Caco-2 (cell line): ENCODE data around the gene PTCD3. TPM values are rescaled to one million over a fixed set of nuclear protein-coding genes. Genes with fewer than 3 reads are reported as not detected.
A peak's percentile ranks its signal among the peaks of the same experiment; 100 is the strongest.

ENCODE experiments used
- BruUV-seq: library from RNA; stranded (reverse); fragments of 400-500 nt; replicated peaks from 2 replicates; lab custom pipeline; 2021; lab: Mats Ljungman, UMichigan
- CTCF ChIA-PET: fragments of 300-600 bp; sonication (Branson Sonifier 250); formaldehyde crosslinking; loops from one replicate; lab custom pipeline; 2022; ENCODE audit warnings: antibody characterized with exemption; lab: Charles Lee
- POLR2A ChIA-PET: fragments of 300-600 bp; sonication (Branson Sonifier 250); formaldehyde crosslinking; loops from one replicate; lab custom pipeline; 2022; ENCODE audit warnings: antibody characterized with exemption; lab: Charles Lee
- DNase-seq, 2 experiments: peaks; one replicate each; pipeline versions ENCODE4 v3.0.0 to v3.0.0-alpha.2; 2020 to 2022
- H3K27me3 ChIP-seq: replicated peaks from 2 replicates; pipeline ENCODE4 v1.6.0; 2011; ENCODE audit warnings: low read length; ENCODE audit not compliant: control insufficient read depth, insufficient read depth
- H3K36me3 ChIP-seq: 2 replicates; pipeline ENCODE4 v1.5.1; 2011; ENCODE audit warnings: low read length; ENCODE audit not compliant: control insufficient read depth, insufficient read depth
- H3K4me1 ChIP-seq: fragments of 250-450 bp; sonication (Bioruptor Pico); 2 replicates; pipeline ENCODE4 v1.5.1; 2020; ENCODE audit warnings: mild to moderate bottlenecking
- H3K4me3 ChIP-seq: 2 replicates; pipeline ENCODE4 v1.5.1; 2011; ENCODE audit warnings: low read depth, mild to moderate bottlenecking, control low read depth, low read length
- H3K9me3 ChIP-seq: fragments of 250-450 bp; sonication (Bioruptor Pico); 2 replicates; pipeline ENCODE4 v1.5.1; 2020; ENCODE audit warnings: mild to moderate bottlenecking, moderate library complexity
- H3K27ac Mint-ChIP-seq: one replicate; pipeline ENCODE4 v1.8.0; 2022; ENCODE audit warnings: mixed read lengths; ENCODE audit not compliant: unreplicated experiment
- H3K27me3 Mint-ChIP-seq: one replicate; pipeline ENCODE4 v1.8.0; 2022; ENCODE audit warnings: mixed read lengths; ENCODE audit not compliant: insufficient read depth, unreplicated experiment
- H3K36me3 Mint-ChIP-seq: one replicate; pipeline ENCODE4 v1.8.0; 2022; ENCODE audit warnings: mild to moderate bottlenecking, mixed read lengths; ENCODE audit not compliant: insufficient read depth, unreplicated experiment
- H3K4me1 Mint-ChIP-seq: one replicate; pipeline ENCODE4 v1.8.0; 2022; ENCODE audit warnings: low read depth, mixed read lengths; ENCODE audit not compliant: unreplicated experiment
- H3K4me3 Mint-ChIP-seq: one replicate; pipeline ENCODE4 v1.8.0; 2022; ENCODE audit warnings: mild to moderate bottlenecking, moderate library complexity, mixed read lengths; ENCODE audit not compliant: unreplicated experiment
- H3K9me3 Mint-ChIP-seq: one replicate; pipeline ENCODE4 v1.8.0; 2022; ENCODE audit warnings: mixed read lengths; ENCODE audit not compliant: unreplicated experiment
- CTCF ChIP-seq, 2 experiments: fragments of 200-600 bp in 1 of 2; IDR thresholded peaks; 1 replicate in 1 of 2; 2 replicates in 1 of 2; pipeline versions ENCODE4 v1.5.1 to v1.8.0; 2011 to 2022; ENCODE audit warnings: antibody characterized with exemption in 1 of 2, control low read depth in 1 of 2, inconsistent platforms in 1 of 2, low read depth in 1 of 2, low read length in 1 of 2, mild to moderate bottlenecking in 1 of 2, moderate library complexity in 1 of 2; ENCODE audit not compliant: insufficient read depth in 1 of 2, severe bottlenecking in 1 of 2, unreplicated experiment in 1 of 2
- intact Hi-C: fragments of 100-400 bp; cut with micrococcal nuclease; formaldehyde crosslinking; loops from one replicate; pipeline ENCODE4 v1.10.0; 2022; ENCODE audit not compliant: unreplicated experiment
- total RNA-seq: library from RNA; stranded (reverse); gene quantifications from 2 replicates; pipeline ENCODE4 v1.2.3, GENCODE V29; 2022

Gene PTCD3
- total RNA-seq, 1 experiment from 2014 or later, result 282 TPM

- no peak for TF ChIP-seq CTCF (IDR thresholded peaks at IDR 0.05; ENCODE audit: insufficient read depth in 1 of 2, low read depth in 1 of 2, low read length in 1 of 2, severe bottlenecking in 1 of 2, unreplicated experiment in 1 of 2)
- Histone ChIP-seq H3K36me3 (peaks cover 8% of the 10 kb centered on the region), H3K9me3 (no peaks in the 10 kb centered on the region), H3K4me3 (no peak overlapping the region), H3K4me1 (no peaks in the 10 kb centered on the region; the same call in 1 of the 2 replicates), H3K27me3 (no peaks in the 10 kb centered on the region)
- no peak overlapping the region for H3K4me3 Mint-ChIP-seq
- H3K9me3 Mint-ChIP-seq, result no peaks in the 10 kb centered on the region
- H3K27ac Mint-ChIP-seq, result no peak overlapping the region
- no TSS peak for BruUV-seq
- ChIA-PET POLR2A (no interaction called here), CTCF (interaction anchor here (0.7 kb wide), 1 partner anchor 256 kb away, joined by 3 read pairs; no protein-coding TSS in a partner anchor)
- H3K27me3 Mint-ChIP-seq, result no peaks in the 10 kb centered on the region
- intact Hi-C loops, result no loop called here
- H3K36me3 Mint-ChIP-seq, result peaks cover 89% of the 10 kb centered on the region
- DNase-seq, result no peak
- no peaks in the 10 kb centered on the region for H3K4me1 Mint-ChIP-seq
Observed at GRCh38 chr2:86082756-86083155, 23.3 kb upstream of the PTCD3 start.

DNA sequence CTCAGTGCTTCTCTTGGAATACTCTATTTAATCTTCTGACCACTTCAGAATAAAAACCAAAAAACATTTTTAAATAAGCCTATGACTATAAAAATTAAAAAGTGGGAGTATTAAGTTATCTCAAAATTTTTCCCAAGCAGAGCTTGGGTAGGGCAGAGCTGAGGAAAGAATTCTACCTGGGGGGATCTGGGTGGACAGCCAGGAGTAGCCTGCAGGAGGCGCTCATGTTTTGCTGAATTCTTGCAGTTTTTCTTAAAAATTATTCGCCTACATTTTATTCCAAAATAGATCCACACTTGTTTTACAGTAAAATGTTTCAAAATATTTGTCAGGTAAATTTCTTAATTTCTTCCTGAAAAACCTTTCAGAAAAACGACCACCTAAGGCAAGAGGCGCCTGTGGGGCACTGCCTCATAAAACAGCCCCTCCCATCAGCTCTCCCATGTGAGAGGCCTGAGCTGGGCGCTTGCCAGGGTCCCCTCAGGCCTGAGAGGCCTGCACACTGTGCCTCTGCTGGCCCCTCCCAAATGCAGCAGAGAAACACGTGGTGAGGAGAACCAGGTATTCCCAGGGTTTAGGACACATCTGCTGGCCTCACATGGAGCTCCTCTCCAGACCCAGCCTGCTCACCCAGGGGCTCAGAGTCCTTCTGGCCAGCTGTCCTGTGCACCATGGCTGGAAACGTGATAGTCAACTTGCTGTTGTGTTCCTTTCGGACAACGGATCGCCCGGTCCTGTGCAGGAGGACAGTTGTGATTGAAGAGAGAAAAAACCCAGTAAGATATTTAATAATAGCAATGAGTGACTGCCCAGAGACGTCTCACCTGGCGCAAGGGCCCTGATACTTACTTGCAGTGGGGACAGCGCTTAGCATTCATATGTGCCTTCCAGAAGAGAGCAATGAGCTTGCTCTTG lies 17.8 kb upstream of the PTCD3 start:
- Mint-ChIP-seq H3K36me3 (peaks cover 80% of the 10 kb centered on the region), H3K27me3 (no peaks in the 10 kb centered on the region), H3K4me3 (no peak overlapping the region), H3K4me1 (no peaks in the 10 kb centered on the region), H3K9me3 (no peaks in the 10 kb centered on the region), H3K27ac (no peak overlapping the region)
- BruUV-seq, result no TSS peak
- ChIA-PET CTCF (interaction anchor here (0.5 to 2.0 kb wide), 4 partner anchors 9 to 261 kb away, joined by 3 to 11 read pairs (median 6); no protein-coding TSS in a partner anchor), POLR2A (no interaction called here)
- H3K36me3 ChIP-seq, result peaks cover 6% of the 10 kb centered on the region
- TF ChIP-seq CTCF (IDR thresholded peaks at IDR 0.05; ENCODE audit: insufficient read depth in 1 of 2, low read depth in 1 of 2, low read length in 1 of 2, severe bottlenecking in 1 of 2, unreplicated experiment in 1 of 2), result peak; percentile 47 to 53
- peak in 1 of 2 experiments; percentile 20 for DNase-seq
- H3K4me3 ChIP-seq, result no peak overlapping the region
- no peaks in the 10 kb centered on the region for H3K27me3 ChIP-seq
- no peaks in the 10 kb centered on the region for H3K4me1 ChIP-seq
- no peaks in the 10 kb centered on the region for H3K9me3 ChIP-seq
- intact Hi-C loops, result no loop called here

- Histone ChIP-seq H3K4me1 (no peaks in the 10 kb centered on the region), H3K27me3 (no peaks in the 10 kb centered on the region), H3K9me3 (no peaks in the 10 kb centered on the region), H3K36me3 (no peaks in the 10 kb centered on the region; the same call in 1 of the 2 replicates), H3K4me3 (no peak overlapping the region)
- Mint-ChIP-seq H3K27me3 (no peaks in the 10 kb centered on the region), H3K4me3 (no peak overlapping the region), H3K4me1 (no peaks in the 10 kb centered on the region), H3K9me3 (no peaks in the 10 kb centered on the region), H3K27ac (no peak overlapping the region), H3K36me3 (peaks cover 76% of the 10 kb centered on the region)
- BruUV-seq, result no TSS peak
- CTCF ChIA-PET, result no interaction called here
- intact Hi-C loops, result no loop called here
- no peak for TF ChIP-seq CTCF (IDR thresholded peaks at IDR 0.05; ENCODE audit: insufficient read depth in 1 of 2, low read depth in 1 of 2, low read length in 1 of 2, severe bottlenecking in 1 of 2, unreplicated experiment in 1 of 2)
- DNase-seq, result no peak
- POLR2A ChIA-PET, result no interaction called here
Observed at GRCh38 chr2:86094229-86094628, 11.8 kb upstream of the PTCD3 start.
